SK-N-SH (cell line): ENCODE results near the gene TPH1. TPM values are rescaled to one million over a fixed set of nuclear protein-coding genes. Genes with fewer than 3 reads are reported as not detected.

ENCODE experiments used
- CTCF ChIA-PET: fragments of 300-600, 350-600 bp; formaldehyde crosslinking; extraction: SDS; loops from one replicate; lab custom pipeline; 2021; lab: Yijun Ruan, JAX
- POLR2A ChIA-PET: fragments of 350-600 bp; sonication (Branson Sonifier 250); formaldehyde crosslinking; extraction: SDS; loops from one replicate; lab custom pipeline; 2020; ENCODE audit warnings: antibody characterized with exemption, inconsistent platforms; lab: Yijun Ruan, JAX
- DNase-seq: peaks from one replicate; pipeline ENCODE4 v3.0.0; 2012
- H2AFZ ChIP-seq: fragments of 200-600 bp; sonication (generic); 2 replicates; pipeline ENCODE4 v1.8.1; 2016; ENCODE audit warnings: antibody characterized with exemption, mild to moderate bottlenecking, low read depth
- H3F3A ChIP-seq: fragments of 200-600 bp; sonication (generic); replicated peaks from 2 replicates; pipeline ENCODE3; 2016; ENCODE audit warnings: antibody characterized with exemption, mild to moderate bottlenecking; ENCODE audit not compliant: insufficient read depth
- H3K27ac ChIP-seq, 2 experiments: fragments of 200-500 bp in 1 of 2; fragments of 200-600 bp in 1 of 2; sonication (Bioruptor generic) in 1 of 2; sonication (generic), shearing (Covaris generic) in 1 of 2; 2 replicates each; pipeline versions ENCODE4 v1.5.1 to v1.6.1; 2014 to 2016; ENCODE audit warnings: low read depth in 2 of 2, inconsistent platforms in 1 of 2, low read length in 1 of 2, mild to moderate bottlenecking in 1 of 2, mixed read lengths in 1 of 2
- H3K27me3 ChIP-seq: fragments of 200-600 bp; sonication (generic), shearing (Covaris generic); 2 replicates; pipeline ENCODE4 v1.6.1; 2016; ENCODE audit warnings: mixed run types; ENCODE audit not compliant: insufficient read depth
- H3K36me3 ChIP-seq, 2 experiments: fragments of 200-500 bp in 1 of 2; fragments of 200-600 bp in 1 of 2; sonication (Bioruptor generic) in 1 of 2; sonication (generic) in 1 of 2; replicated peaks in 1 of 2; 2 replicates each; pipeline versions ENCODE3 to v1.5.1; 2014 to 2016; ENCODE audit warnings: low read length in 1 of 2, mild to moderate bottlenecking in 1 of 2; ENCODE audit not compliant: insufficient read depth in 2 of 2, control insufficient read depth in 1 of 2
- H3K4me1 ChIP-seq, 2 experiments: fragments of 200-500 bp in 1 of 2; fragments of 200-600 bp in 1 of 2; sonication (Bioruptor generic) in 1 of 2; sonication (generic), shearing (Covaris generic) in 1 of 2; 2 replicates each; pipeline versions ENCODE4 v1.5.1 to v1.6.1; 2014 to 2016; ENCODE audit warnings: low read depth in 1 of 2, low read length in 1 of 2, mixed run types in 1 of 2; ENCODE audit not compliant: insufficient read depth in 2 of 2, control insufficient read depth in 1 of 2
- H3K4me2 ChIP-seq: fragments of 200-600 bp; sonication (generic), shearing (Covaris generic); 2 replicates; pipeline ENCODE4 v1.6.1; 2017; ENCODE audit warnings: mixed run types
- H3K4me3 ChIP-seq, 2 experiments: fragments of 200-500 bp in 1 of 2; fragments of 200-600 bp in 1 of 2; sonication (Bioruptor generic) in 1 of 2; sonication (generic), shearing (Covaris generic) in 1 of 2; 2 replicates each; pipeline versions ENCODE4 v1.5.1 to v1.8.1; 2014 to 2016; ENCODE audit warnings: low read depth in 2 of 2, inconsistent platforms in 1 of 2, low read length in 1 of 2, mild to moderate bottlenecking in 1 of 2, mixed read lengths in 1 of 2, moderate library complexity in 1 of 2
- H3K79me2 ChIP-seq: fragments of 200-600 bp; sonication (generic); 2 replicates; pipeline ENCODE4 v1.8.1; 2017; ENCODE audit warnings: mild to moderate bottlenecking; ENCODE audit not compliant: insufficient read depth
- H3K9ac ChIP-seq: fragments of 200-600 bp; sonication (generic); 2 replicates; pipeline ENCODE4 v1.6.1; 2017; ENCODE audit warnings: mixed run types
- H3K9me2 ChIP-seq: fragments of 200-600 bp; sonication (generic); 2 replicates; pipeline ENCODE4 v1.6.1; 2017; ENCODE audit warnings: mixed run types
- H3K9me3 ChIP-seq: fragments of 200-600 bp; sonication (generic); 2 replicates; pipeline ENCODE4 v1.6.1; 2017; ENCODE audit warnings: mixed run types, mild to moderate bottlenecking, moderate library complexity
- H4K20me1 ChIP-seq: fragments of 200-600 bp; sonication (generic); 2 replicates; pipeline ENCODE4 v1.6.1; 2017; ENCODE audit warnings: mild to moderate bottlenecking, mixed run types; ENCODE audit not compliant: insufficient read depth
- CTCF ChIP-seq: fragments of 200-600 bp; sonication (generic); IDR thresholded peaks from 2 replicates; pipeline ENCODE4 v1.6.1; 2017; ENCODE audit warnings: antibody characterized with exemption, mild to moderate bottlenecking, moderate library complexity
- EP300 ChIP-seq, 2 experiments: IDR thresholded peaks; 2 replicates each; pipeline versions ENCODE4 v1.4.0 to v1.6.1; 2012; ENCODE audit warnings: borderline replicate concordance in 1 of 2, low read depth in 1 of 2, low read length in 1 of 2
- FOSL2 ChIP-seq: IDR thresholded peaks from 2 replicates; pipeline ENCODE4 v1.4.0; 2012; ENCODE audit warnings: low read depth, mild to moderate bottlenecking, moderate library complexity, borderline replicate concordance
- FOXJ3 ChIP-seq: sonication (generic); formaldehyde crosslinking; IDR thresholded peaks from 2 replicates; pipeline ENCODE4 v1.5.1; 2020; ENCODE audit warnings: mild to moderate bottlenecking, missing genetic modification reagents
- FOXM1 ChIP-seq: IDR thresholded peaks from 2 replicates; pipeline ENCODE4 v1.4.0; 2012; ENCODE audit warnings: low read depth, mild to moderate bottlenecking
- GATA2 ChIP-seq: sonication (generic); formaldehyde crosslinking; IDR thresholded peaks from 2 replicates; pipeline ENCODE4 v1.5.0; 2020; ENCODE audit warnings: mild to moderate bottlenecking, missing genetic modification reagents
- IRF3 ChIP-seq: fragments of 150-350 bp; IDR thresholded peaks from 2 replicates; pipeline ENCODE4 v1.6.1; 2016; ENCODE audit warnings: mild to moderate bottlenecking, low read depth, low read length
- MEF2A ChIP-seq: IDR thresholded peaks from 2 replicates; pipeline ENCODE4 v1.4.0; 2012; ENCODE audit warnings: low read depth, borderline replicate concordance
- POLR2AphosphoS5 ChIP-seq: IDR thresholded peaks from 2 replicates; pipeline ENCODE4 v1.6.1; 2012; ENCODE audit warnings: low read depth, low read length
- RAD21 ChIP-seq: IDR thresholded peaks from 2 replicates; pipeline ENCODE4 v1.6.1; 2012; ENCODE audit warnings: mild to moderate bottlenecking, low read length
- REST ChIP-seq: IDR thresholded peaks from 2 replicates; pipeline ENCODE4 v1.6.1; 2012; ENCODE audit warnings: mild to moderate bottlenecking, low read depth, low read length, moderate library complexity
- RFX5 ChIP-seq: IDR thresholded peaks from 2 replicates; pipeline ENCODE4 v1.6.1; 2012; ENCODE audit warnings: mild to moderate bottlenecking, improper control_type of control experiment, low read length
- SIN3A ChIP-seq: IDR thresholded peaks from 2 replicates; pipeline ENCODE4 v1.6.1; 2012; ENCODE audit warnings: low read depth, mild to moderate bottlenecking, low read length, moderate library complexity, borderline replicate concordance
- TCF12 ChIP-seq: IDR thresholded peaks from 2 replicates; pipeline ENCODE4 v1.4.0; 2012
- USF1 ChIP-seq: IDR thresholded peaks from 2 replicates; pipeline ENCODE4 v1.4.0; 2012; ENCODE audit warnings: low read depth, borderline replicate concordance
- USF2 ChIP-seq: fragments of 150-350 bp; IDR thresholded peaks from 2 replicates; pipeline ENCODE4 v1.6.1; 2017; ENCODE audit warnings: antibody characterized with exemption, low read length, low read depth, borderline replicate concordance
- WGBS: methylation state at CpG from one replicate; pipeline ENCODE4 v1.1.6; 2017; ENCODE audit warnings: low lambda C conversion rate; 5-methylcytosine and 5-hydroxymethylcytosine counted together
- polyA plus RNA-seq, 3 experiments: library from polyadenylated mRNA; depleted of rRNA; stranded (reverse); fragments of >200 nt; gene quantifications; 2 replicates each; pipeline ENCODE4 v1.2.3, GENCODE V29; 2012

Gene TPH1
- polyA plus RNA-seq, 1 of the 3 experiments (the other 2 are of a cell fraction) = 0.03 TPM

GRCh38 chr11:18010977-18011586 lies 35.0 kb downstream of the TPH1 start:
- peaks cover 0 to 3% of the 10 kb centered on the region in 2 experiments for H3K36me3 ChIP-seq
- peaks cover 5% of the 10 kb centered on the region for H3F3A ChIP-seq
- no peaks in the 10 kb centered on the region for H4K20me1 ChIP-seq
- H3K27me3 ChIP-seq = no peaks in the 10 kb centered on the region
- H3K4me3 ChIP-seq = no peak overlapping the region
- H3K27ac ChIP-seq = no peak overlapping the region
- no peak overlapping the region for H3K9ac ChIP-seq
- POLR2A ChIA-PET = no interaction called here
- no peaks in the 10 kb centered on the region for H3K9me2 ChIP-seq
- no peak overlapping the region for H2AFZ ChIP-seq
- H3K4me2 ChIP-seq = no peak overlapping the region
- peaks cover 0 to 13% of the 10 kb centered on the region in 2 experiments; a peak in 1 of 4 replicates for H3K4me1 ChIP-seq
- H3K79me2 ChIP-seq = peaks cover 3% of the 10 kb centered on the region; the same call in 1 of the 2 replicates
- WGBS = 99% methylated on average over 10 of the region's 10 CpGs
- CTCF ChIA-PET = interaction anchor here (3.0 to 3.4 kb wide), 2 partner anchors 19 to 20 kb away, joined by 12 to 19 read pairs; no protein-coding TSS in a partner anchor
- no peak for TF ChIP-seq POLR2AphosphoS5
- no peak for TF ChIP-seq RAD21
- TF ChIP-seq FOSL2 = no peak
- TF ChIP-seq CTCF = no peak
- no peak for TF ChIP-seq USF2
- no peak for TF ChIP-seq USF1
- no peak for TF ChIP-seq FOXM1
- no peaks in the 10 kb centered on the region for H3K9me3 ChIP-seq
- no peak for DNase-seq

- H3K9ac ChIP-seq = no peak overlapping the region
- TF ChIP-seq RAD21 (no peak), MEF2A (no peak), GATA2 (no peak), RFX5 (no peak), REST (no peak), IRF3 (no peak), EP300 (IDR thresholded peaks at IDR 0.05; ENCODE audit: borderline replicate concordance in 1 of 2, low read depth in 1 of 2, low read length in 1 of 2) (no peak), USF1 (no peak), SIN3A (no peak), FOXJ3 (no peak), TCF12 (no peak)
Measured at GRCh38 chr11:18010121-18010670, 35.9 kb downstream of the TPH1 start.

More at GRCh38 chr11:18010121-18010670, 35.9 kb downstream of the TPH1 start:
- H3K36me3 ChIP-seq = peaks cover 0 to 9% of the 10 kb centered on the region in 2 experiments
- no peak for DNase-seq
- H3K27me3 ChIP-seq = no peaks in the 10 kb centered on the region
- no peak overlapping the region for H3K27ac ChIP-seq
- peaks cover 5% of the 10 kb centered on the region for H3F3A ChIP-seq
- no peaks in the 10 kb centered on the region for H4K20me1 ChIP-seq
- ChIA-PET CTCF (interaction anchor here (1.0 to 3.0 kb wide), 4 partner anchors 19 to 279 kb away, joined by 4 to 19 read pairs (median 6); no protein-coding TSS in a partner anchor), POLR2A (no interaction called here)
- no peaks in the 10 kb centered on the region for H3K9me3 ChIP-seq
- no peak overlapping the region for H3K4me2 ChIP-seq
- H3K4me3 ChIP-seq = no peak overlapping the region
- H2AFZ ChIP-seq = no peak overlapping the region
- H3K79me2 ChIP-seq = peaks cover 3% of the 10 kb centered on the region; the same call in 1 of the 2 replicates
- peaks cover 0 to 13% of the 10 kb centered on the region in 2 experiments; a peak in 1 of 4 replicates for H3K4me1 ChIP-seq
- H3K9me2 ChIP-seq = no peaks in the 10 kb centered on the region
